Testis (tissue), 2 donors: ENCODE results near the gene GAS1.

Experiments used
- CTCF ChIP-seq, 3 experiments: fragments of 450-650 bp in 2 of 3; fragments of 200-600 bp in 1 of 3; sonication (generic) in 1 of 3; IDR thresholded peaks; one replicate each; pipeline ENCODE4 v1.5.1; 2016 to 2019; ENCODE audit warnings: antibody characterized with exemption in 3 of 3, mild to moderate bottlenecking in 2 of 3, moderate library complexity in 1 of 3
- POLR2A ChIP-seq: fragments of 450-650 bp; IDR thresholded peaks from one replicate; pipeline ENCODE4 v1.6.1; 2017; ENCODE audit warnings: antibody characterized with exemption, mild to moderate bottlenecking, moderate library complexity

- TF ChIP-seq CTCF (IDR thresholded peaks at IDR 0.05) (no peak), POLR2A (no peak)
These were observed 7.7 kb upstream of the GAS1 start for GRCh38 chr9:86955042-86955441.
